HEK293T (cell line): ENCODE measurements around the gene GPC4.

Experiments used
- ARNT ChIP-seq: fragments of 450-650 bp; IDR thresholded peaks from 2 replicates; pipeline ENCODE4 v1.6.1; 2017; ENCODE audit warnings: mild to moderate bottlenecking
- BHLHE40 ChIP-seq: fragments of 450-650 bp; IDR thresholded peaks from 2 replicates; pipeline ENCODE4 v1.6.1; 2016; ENCODE audit warnings: mild to moderate bottlenecking, moderate library complexity, borderline replicate concordance
- CTBP1 ChIP-seq: fragments of 450-650 bp; IDR thresholded peaks from 2 replicates; pipeline ENCODE4 v1.6.1; 2016; ENCODE audit warnings: borderline replicate concordance
- ELF4 ChIP-seq: fragments of 450-650 bp; IDR thresholded peaks from 2 replicates; pipeline ENCODE4 v1.6.1; 2017; ENCODE audit warnings: antibody characterized with exemption
- FOXA1 ChIP-seq: fragments of 450-650 bp; IDR thresholded peaks from 2 replicates; pipeline ENCODE4 v1.6.1; 2016; ENCODE audit warnings: mild to moderate bottlenecking
- FOXK2 ChIP-seq: fragments of 450-650 bp; IDR thresholded peaks from 2 replicates; pipeline ENCODE4 v1.6.1; 2016; ENCODE audit warnings: mild to moderate bottlenecking
- FOXM1 ChIP-seq: fragments of 450-650 bp; IDR thresholded peaks from 2 replicates; pipeline ENCODE4 v1.6.1; 2017; ENCODE audit warnings: mild to moderate bottlenecking, borderline replicate concordance
- HDGF ChIP-seq: fragments of 450-650 bp; IDR thresholded peaks from 2 replicates; pipeline ENCODE4 v1.6.1; 2017; ENCODE audit warnings: antibody characterized with exemption, borderline replicate concordance
- LEF1 ChIP-seq: fragments of 450-650 bp; IDR thresholded peaks from 2 replicates; pipeline ENCODE4 v1.6.1; 2017; ENCODE audit warnings: mild to moderate bottlenecking, borderline replicate concordance
- NFRKB ChIP-seq: fragments of 450-650 bp; IDR thresholded peaks from 2 replicates; pipeline ENCODE4 v1.6.1; 2016; ENCODE audit warnings: mild to moderate bottlenecking, moderate library complexity
- SP1 ChIP-seq: fragments of 450-650 bp; IDR thresholded peaks from 2 replicates; pipeline ENCODE4 v1.6.1; 2017
- SUZ12 ChIP-seq: fragments of 450-650 bp; IDR thresholded peaks from 2 replicates; pipeline ENCODE4 v1.6.1; 2016; ENCODE audit warnings: mild to moderate bottlenecking
- TARDBP ChIP-seq: fragments of 450-650 bp; IDR thresholded peaks from 2 replicates; pipeline ENCODE4 v1.6.1; 2016
- TF ChIP-seq, protein P1 (sequence below): fragments of 450-650 bp; IDR thresholded peaks from 2 replicates; pipeline ENCODE4 v1.6.1; 2016

DNA sequence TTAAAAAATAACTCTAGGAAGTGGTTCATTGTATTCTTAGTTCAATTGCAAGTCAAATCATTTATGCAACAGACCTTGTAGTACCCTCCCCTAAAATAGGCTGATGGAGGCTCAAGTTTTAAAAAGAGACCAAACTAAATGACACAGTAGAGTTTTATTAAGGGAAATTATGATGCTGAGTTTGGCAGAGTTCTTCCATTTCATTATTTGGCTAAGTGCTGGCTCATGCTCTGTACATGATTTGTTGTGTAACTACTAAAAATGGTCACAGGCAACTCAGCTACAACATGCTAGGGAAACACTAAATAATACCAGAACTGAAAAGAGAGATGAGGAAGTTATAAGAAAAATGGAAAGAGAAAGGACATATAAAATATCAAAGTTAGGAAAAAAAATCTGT, 101.0 kb downstream of the GPC4 start:
- TF ChIP-seq FOXA1 (no peak), SUZ12 (no peak), HDGF (no peak), ELF4 (no peak), ARNT (no peak), SP1 (no peak), CTBP1 (no peak), FOXK2 (no peak), FOXM1 (no peak), TARDBP (no peak), BHLHE40 (no peak), LEF1 (no peak), NFRKB (no peak)
- TF ChIP-seq, protein P1, sequence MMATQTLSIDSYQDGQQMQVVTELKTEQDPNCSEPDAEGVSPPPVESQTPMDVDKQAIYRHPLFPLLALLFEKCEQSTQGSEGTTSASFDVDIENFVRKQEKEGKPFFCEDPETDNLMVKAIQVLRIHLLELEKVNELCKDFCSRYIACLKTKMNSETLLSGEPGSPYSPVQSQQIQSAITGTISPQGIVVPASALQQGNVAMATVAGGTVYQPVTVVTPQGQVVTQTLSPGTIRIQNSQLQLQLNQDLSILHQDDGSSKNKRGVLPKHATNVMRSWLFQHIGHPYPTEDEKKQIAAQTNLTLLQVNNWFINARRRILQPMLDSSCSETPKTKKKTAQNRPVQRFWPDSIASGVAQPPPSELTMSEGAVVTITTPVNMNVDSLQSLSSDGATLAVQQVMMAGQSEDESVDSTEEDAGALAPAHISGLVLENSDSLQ = no peak
